Body of pancreas (tissue), 4 donors: ENCODE measurements around the gene PHGDH.

Experiments
- POLR2A ChIP-seq, 3 donors: fragments of 450-650 bp; IDR thresholded peaks; one replicate each; pipeline ENCODE4 v1.6.1; 2016; ENCODE audit warnings: antibody characterized with exemption in 3 of 3, mild to moderate bottlenecking in 2 of 3
- TF ChIP-seq, protein P1 (sequence below), 7 experiments: fragments of 450-650 bp in 4 of 7; fragments of 200-600 bp in 3 of 7; sonication (generic) in 3 of 7; IDR thresholded peaks; one replicate each; pipeline ENCODE4 v1.5.1; 2016 to 2019; ENCODE audit warnings: antibody characterized with exemption in 7 of 7

DNA sequence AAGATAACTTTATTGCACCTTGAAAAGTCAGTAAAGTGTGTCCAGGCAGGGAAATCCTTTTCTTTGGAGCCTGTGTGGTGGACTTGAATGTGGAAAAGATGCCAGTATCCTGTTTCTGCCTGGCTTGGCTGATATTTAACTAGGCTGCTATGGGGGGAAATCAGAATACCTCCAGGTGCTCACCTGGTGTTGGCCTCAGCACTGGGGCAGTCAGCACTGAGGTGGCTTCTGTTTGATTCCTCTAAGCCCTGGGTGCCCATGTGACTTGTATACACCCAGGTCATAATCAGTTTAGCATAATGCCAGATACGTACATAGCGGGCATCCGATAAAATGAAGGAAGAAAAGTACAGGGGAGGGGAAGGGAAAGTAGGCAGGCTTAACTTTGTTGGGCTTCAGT is 7.2 kb downstream of the PHGDH start:
- TF ChIP-seq, protein P1, sequence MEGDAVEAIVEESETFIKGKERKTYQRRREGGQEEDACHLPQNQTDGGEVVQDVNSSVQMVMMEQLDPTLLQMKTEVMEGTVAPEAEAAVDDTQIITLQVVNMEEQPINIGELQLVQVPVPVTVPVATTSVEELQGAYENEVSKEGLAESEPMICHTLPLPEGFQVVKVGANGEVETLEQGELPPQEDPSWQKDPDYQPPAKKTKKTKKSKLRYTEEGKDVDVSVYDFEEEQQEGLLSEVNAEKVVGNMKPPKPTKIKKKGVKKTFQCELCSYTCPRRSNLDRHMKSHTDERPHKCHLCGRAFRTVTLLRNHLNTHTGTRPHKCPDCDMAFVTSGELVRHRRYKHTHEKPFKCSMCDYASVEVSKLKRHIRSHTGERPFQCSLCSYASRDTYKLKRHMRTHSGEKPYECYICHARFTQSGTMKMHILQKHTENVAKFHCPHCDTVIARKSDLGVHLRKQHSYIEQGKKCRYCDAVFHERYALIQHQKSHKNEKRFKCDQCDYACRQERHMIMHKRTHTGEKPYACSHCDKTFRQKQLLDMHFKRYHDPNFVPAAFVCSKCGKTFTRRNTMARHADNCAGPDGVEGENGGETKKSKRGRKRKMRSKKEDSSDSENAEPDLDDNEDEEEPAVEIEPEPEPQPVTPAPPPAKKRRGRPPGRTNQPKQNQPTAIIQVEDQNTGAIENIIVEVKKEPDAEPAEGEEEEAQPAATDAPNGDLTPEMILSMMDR (IDR thresholded peaks at IDR 0.05) = peak in 1 of 7 experiments; percentile 8
- TF ChIP-seq POLR2A (IDR thresholded peaks at IDR 0.05) = peak in 1 of 3 donors; percentile 69
